T-helper 9 cell (primary cell): ENCODE data around the gene CPNE6.

ENCODE experiments used
- DNase-seq: peaks from one replicate; pipeline ENCODE4 v3.0.0-alpha.2; 2020

CPNE6 gene

DNA sequence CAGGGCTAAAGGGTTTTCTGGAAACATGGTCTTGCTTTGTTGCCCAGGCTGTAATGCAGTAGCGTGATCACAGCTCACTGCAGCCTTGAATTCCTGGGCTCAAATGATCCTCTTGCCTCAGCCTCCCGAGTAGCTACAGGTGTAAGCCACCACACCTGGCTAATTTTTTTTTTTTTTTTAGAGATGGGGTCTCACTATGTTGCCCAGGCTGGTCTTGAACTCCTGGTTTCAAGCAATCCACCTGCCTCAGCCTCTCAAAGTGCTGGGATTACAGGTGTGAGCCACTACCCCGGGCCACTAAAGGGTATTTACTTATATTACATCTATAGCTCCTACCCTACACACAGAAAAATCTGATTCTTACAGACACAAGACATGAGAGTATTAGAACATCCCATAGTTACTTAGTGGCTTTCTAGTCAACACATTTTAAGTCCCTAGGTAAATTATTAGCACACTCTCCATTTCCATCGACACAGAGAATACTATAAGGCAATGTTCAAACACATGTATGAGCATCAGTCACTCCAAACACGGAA, 37.0 kb downstream of the CPNE6 start:
- DNase-seq: no peak

GRCh38 chr14:24110060-24110459, 38.7 kb downstream of the CPNE6 start:
- DNase-seq: no peak

DNA sequence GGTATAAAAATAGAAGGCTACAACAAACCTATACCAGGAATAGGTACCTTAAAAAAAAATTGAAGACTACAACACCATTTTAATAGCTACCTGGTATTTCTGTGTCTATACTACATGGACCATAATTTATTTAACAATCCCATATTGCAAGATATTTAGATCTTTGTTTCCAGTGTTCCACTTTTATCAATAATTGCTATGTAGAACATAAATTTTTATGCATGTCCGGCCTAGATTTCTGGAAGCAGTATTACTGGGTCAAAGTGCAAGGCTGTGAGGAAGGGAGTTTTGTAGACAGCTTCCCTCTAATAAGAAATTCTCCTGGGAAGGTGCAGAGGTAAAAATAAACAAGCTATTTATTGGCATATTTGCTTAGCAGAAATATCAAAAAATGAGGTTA, 39.2 kb downstream of the CPNE6 start:
- DNase-seq: no peak

DNA sequence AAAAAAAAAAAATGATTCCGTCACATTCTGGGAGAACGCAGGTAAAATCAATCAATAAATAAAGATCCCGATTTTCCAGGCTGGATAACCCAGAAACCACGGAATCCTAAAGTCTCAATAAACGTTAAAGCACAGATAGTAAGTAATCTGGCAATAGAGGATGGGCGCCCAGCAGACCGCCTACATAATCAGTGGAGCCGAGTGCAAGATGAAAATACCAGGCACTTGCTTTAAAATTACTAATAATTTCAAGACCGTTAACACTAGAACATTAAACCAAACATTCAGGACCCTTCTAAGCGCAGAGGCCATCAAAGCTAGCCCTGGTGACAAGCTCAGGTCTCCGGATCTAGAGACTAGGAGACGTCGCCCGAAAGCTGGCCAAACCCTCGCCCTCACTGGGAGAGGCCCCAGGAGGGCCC, 42.0 kb downstream of the CPNE6 start:
- no peak for DNase-seq

- DNase-seq: peak; percentile 64
Observed at GRCh38 chr14:24113801-24114531, 42.6 kb downstream of the CPNE6 start.

DNA sequence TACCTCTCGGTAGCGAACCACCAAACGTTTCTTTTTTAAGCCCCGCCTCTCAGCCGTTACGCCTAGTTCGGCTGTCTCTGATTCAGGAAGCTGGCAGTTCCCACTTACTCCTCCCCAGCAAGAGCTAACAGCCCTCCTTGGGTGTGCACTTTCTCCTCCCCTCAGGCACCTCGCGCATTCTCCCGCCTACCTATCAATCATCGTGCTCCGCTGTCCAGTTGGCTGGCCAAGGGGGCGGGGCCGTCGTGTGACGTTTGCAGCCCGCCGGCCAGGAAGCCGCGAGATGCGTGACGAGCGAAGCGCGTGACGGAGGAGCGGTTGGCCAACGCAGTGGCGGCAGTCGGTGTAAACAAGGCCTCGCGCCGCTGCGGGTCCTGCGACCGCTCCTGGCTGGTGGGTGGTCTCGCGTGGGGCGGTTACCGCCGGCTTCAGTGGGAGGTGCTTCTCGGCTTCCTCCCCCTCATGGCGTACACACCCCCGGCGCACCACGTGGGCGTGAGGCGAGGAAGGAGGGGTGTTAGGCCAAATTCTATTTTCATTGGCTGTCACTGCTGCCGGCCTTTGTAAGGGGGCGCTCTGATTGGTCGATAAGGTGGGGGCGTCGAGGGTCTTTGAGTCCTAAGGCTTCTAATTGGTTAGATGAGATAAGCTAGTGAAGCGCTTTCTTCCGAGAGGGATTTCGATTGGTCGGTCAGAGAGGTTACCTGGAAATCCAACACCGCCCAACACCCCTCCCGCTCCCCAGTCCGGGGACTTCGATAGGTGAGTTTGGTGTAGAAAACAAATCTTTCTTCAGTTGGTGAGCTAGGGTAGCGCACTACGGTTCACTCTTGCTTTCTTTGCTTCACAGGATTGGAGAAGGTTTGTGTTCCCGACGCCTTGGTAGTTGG, 43.4 kb downstream of the CPNE6 start, which contains the start of the genes DCAF11 and NRL:
Gene DCAF11, plus strand, starts transcription at position 246 of the 890 bp plus-strand sequence. CDS start 818 bp downstream, outside the sequence.
Gene NRL, minus strand, starts transcription at position 418 of the 890 bp plus-strand sequence. CDS start 32,101 bp downstream, outside the sequence.
- DNase-seq: peak; percentile 97

DNA sequence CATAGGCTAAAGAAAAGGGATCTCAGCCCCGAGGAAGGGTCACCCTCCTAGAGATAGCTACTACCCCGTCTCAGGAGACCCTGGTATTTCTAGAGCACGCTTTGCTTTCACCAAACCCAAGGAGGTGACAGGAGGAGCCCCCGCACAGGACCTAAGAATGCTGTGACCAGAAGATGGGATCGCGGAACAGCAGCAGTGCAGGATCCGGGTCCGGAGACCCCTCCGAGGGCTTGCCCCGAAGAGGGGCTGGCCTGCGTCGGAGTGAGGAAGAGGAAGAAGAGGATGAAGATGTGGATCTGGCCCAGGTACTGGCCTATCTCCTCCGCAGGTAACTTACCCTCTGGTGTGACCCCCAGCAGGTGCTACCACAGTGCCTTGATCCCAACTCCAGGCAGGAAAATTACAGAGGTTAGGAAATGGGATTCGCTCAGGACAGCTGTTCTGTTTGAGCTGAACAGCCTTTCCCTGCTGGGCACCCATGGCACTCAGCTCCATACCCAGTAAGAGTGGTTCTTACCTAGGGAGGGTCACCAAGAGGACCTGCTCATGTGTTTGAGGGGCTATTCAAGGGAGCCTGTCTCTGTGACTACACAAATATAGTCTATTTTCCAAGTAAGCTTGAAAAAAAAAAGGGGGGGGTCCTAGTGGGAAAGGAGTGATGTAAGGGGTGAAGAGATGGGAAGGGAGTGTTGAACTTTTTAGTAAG, 44.2 kb downstream of the CPNE6 start:
- no peak for DNase-seq

- DNase-seq: no peak
Observed at GRCh38 chr14:24116128-24116814, 44.9 kb downstream of the CPNE6 start.

GRCh38 chr14:24117179-24117578, 45.8 kb downstream of the CPNE6 start:
- DNase-seq: no peak

- DNase-seq: no peak
Observed at GRCh38 chr14:24119691-24120090, 48.3 kb downstream of the CPNE6 start.

- no peak for DNase-seq
Observed at GRCh38 chr14:24121210-24121609, 49.8 kb downstream of the CPNE6 start.

DNA sequence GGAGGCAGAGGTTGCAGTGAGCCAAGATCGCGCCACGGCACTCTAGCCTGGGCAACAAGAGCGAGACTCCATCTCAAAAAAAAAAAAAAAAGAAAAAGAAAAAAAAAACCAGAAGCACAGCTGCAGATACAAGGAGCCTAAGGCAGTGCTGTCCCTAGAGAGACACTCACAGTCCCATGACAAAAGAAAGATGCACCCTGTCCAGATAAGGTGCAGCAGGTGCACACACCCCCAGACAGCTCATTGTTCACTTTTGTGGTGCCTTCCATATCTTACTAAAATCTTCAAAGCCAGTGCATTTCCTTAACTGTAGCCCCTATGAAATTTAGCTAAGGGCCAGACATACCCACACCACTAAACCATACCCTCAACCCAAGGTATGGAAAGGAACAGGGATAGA, 51.1 kb downstream of the CPNE6 start:
- DNase-seq: no peak

DNA sequence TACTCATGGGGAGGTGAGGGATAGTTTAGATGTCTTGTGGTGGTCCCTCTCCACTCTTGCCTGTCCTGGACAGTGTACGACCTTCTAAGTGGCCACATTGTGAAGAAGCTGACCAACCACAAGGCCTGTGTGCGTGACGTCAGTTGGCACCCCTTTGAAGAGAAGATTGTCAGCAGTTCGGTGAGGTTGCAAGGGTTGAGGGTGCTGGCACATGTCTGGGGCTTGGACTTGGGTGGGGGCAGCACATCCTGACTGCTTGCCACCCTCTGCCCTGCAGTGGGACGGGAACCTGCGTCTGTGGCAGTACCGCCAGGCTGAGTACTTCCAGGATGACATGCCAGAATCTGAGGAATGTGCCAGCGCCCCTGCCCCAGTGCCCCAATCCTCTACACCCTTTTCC, 51.5 kb downstream of the CPNE6 start:
- no peak for DNase-seq

DNA sequence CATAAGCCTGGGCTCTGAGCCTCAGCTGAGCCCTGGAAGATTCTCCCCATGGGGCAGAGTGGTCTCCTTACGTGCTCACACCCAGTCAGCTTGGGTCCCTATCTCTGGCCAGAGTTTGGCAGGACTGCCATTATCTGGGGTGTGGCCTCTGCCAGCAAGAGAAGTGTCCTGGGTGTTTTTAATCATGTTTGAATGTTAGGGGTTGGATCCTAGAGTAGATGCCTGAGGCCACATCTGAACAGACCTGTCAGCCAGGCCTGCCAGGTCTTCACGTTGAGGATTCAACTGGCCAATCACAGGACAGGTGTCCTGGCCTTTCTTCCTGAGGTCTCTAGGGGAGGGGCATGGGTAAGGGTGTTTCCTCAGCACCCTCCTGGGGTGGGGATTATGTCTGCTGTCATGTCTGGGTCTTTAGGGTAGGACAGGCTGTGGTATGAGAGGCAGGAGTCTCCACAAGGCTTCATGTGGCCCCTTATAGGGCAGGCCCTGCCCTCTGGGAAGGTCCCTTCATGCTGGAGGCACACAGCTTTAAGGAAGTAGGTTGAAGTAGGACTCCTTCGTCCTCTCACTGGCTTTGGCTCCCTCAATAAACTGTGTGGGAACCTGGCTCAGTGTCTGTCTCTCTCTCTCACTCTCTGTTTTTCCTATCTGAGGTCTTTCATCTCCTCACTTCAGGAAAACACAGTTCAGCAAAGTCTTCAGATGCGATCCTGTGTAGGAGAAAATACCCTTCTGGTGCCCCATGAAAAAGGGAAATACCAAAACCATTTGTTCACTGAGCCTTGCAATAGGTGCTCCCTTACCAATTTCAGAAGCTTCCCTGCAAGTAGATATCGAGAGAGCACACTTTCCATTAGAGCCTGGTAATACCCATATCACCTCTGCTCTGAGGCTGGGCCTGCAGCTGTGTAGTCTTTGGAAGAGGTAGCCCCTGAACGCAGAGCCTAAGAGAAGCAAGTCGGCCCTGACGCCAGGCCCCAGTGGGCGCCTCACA, 52.4 kb downstream of the CPNE6 start:
- DNase-seq: no peak

DNA sequence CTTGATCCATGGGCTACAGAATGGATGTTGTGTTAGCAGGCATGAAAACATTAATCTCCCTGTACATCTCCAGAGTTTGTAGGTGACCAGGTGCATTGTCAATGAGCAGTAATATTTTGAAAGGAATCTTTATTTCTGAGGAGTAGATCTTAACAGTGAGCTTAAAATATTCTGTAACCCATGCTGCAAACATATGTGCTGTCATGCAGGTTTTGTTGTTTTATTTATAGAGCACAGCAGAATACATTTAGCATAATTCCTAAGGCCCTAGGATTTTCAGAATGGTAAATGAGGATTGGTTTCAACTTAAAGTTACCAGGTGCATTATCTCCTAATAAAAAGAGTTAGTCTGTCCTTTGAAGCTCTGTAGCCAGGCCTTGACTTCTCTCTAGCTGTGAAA, 55.6 kb downstream of the CPNE6 start:
- no peak for DNase-seq

DNA sequence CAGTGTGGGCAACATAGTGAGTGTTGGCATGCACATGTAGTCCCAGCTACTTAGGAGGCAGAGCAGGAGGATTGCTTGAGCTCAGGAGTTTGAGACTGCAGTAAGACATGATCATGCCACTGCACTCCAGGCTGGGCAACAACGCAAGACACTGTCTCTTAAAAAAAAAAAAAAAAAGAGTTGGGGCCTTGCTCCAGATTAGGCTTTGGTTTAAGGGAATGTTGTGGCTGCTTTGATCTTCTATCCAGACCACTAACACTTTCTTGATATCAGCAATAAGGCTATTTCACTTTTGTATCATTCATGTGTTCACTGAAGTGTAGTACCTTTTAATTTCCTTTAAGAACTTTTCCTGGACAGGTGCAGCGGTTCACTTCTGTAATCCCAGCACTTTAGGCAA, 56.3 kb downstream of the CPNE6 start:
- no peak for DNase-seq
